ENCODE data around the gene PALD1.

PALD1 gene

DNA sequence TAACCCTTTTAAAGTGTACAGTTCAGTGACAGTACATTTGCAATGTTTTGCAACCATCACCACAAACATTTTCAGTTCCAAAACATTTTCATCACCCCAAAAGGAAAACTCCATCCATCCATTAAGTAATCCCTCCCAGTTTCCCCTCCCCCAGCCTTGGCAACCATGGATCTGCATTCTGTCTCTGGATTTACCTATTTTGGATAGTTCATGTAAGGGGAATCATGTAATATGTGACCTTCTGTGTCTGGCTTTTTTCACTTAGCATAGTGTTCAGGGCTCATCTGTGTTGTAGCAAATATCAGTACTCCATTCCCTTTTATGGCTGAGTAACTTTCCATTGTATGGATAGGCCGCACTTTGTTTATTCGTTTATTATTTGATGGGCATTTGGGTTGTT, 13.0 kb downstream of the PALD1 start:
- no peak for DNase-seq (ENCODE audit: insufficient read length)
- TF ChIP-seq POLR2A (IDR thresholded peaks at IDR 0.05; ENCODE audit: low read depth, low read length): no peak
- no peak for TF ChIP-seq TAF1 (IDR thresholded peaks at IDR 0.05; ENCODE audit: borderline replicate concordance, low read depth, low read length)
- no peak for TF ChIP-seq POLR2AphosphoS5 (IDR thresholded peaks at IDR 0.05; ENCODE audit: low read depth, low read length)
- FAIRE-seq: no peak

DNA sequence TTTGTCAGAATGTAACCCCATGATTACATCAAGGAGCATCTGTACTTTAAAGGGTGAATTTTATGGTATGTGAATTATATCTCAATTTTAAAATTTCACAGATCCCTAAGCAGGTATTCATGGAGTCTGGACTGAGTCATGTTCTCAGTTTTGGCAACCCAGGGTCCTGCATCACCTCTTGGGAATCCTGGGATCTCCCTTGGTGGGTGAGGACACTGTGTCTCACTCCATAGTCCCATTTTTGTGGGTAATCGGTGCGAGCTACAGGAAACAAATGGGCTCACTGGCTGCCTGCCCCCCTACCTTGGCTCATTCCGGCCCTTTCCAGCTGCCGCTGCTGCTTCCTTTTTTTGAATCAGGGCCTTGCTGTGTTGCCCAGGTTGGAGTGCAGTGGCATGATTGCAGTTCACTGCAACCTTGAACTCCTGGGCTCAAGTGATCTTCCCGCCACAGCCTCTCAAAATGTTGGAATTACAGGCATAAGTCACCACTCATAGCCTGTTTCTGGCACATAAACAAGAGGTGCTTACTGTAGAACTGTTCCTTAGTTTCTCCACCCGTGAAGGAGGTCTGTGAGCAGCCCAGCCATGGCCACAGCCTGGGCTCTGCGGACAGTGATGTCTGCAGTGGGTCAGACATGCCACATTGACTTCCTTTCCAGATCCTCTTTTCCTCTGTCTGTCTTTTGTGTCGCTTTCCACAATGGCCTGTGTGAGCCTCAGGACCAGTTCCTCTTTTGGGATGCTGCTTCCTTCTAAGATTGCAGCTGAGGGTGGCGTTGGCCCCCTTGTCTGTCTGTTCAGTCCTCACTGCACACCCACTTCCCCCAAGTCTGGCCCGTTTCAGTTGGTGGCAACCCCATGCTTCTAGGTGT, 14.5 kb downstream of the PALD1 start:
- DNase-seq (ENCODE audit: insufficient read length) (no peak), FAIRE-seq (peak; percentile 87)
- TF ChIP-seq POLR2A (IDR thresholded peaks at IDR 0.05; ENCODE audit: low read depth, low read length): no peak
- TF ChIP-seq TAF1 (IDR thresholded peaks at IDR 0.05; ENCODE audit: borderline replicate concordance, low read depth, low read length): no peak
- no peak for TF ChIP-seq POLR2AphosphoS5 (IDR thresholded peaks at IDR 0.05; ENCODE audit: low read depth, low read length)

DNA sequence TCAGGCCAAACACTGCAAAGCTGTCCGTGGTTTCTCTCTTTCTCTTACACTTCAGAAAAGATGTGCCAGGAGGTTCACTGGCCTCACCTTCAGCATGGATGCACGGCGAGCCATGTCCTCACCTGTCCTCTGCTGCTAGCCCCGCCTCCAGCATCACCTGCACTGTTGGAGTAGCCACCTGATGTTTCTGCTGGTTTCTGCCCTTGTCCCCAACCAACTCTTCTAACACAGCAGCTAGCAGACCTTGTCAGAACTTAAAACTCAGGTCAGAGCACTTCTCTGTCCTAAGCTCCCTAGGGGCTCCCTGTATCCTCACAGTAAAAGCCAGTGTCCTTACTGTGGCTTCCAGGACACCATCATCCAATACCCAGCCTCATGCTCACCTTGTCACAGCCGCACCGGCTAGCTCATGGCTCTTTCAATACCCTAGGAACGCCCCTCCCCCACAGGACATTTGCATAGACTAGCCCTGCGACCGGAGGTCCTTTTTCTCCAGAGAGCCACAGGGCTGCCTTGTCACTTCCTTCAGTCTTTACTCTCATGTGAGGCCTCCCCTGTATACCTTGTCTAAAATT, 15.2 kb downstream of the PALD1 start:
- DNase-seq (ENCODE audit: insufficient read length) (no peak), FAIRE-seq (peak; percentile 88)

DNA sequence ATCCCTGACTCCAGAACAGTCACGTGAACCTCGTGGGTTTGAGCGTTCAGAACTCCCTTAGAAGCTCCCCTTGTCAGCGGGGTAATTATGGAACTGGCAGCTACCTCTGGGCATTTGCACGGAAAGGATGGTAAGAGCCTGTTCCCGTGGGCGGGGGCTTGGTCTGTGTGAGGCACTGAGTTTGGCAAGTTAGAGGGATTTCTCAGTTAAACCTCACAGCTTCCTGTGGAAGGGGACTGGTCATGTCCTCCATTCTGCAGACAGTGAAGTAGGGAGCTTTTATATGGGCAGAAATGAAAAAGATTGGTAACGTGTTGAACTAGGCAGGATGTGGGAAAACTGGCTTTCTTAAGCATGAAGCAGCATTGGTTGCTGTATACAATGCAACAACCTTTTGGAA, 16.0 kb downstream of the PALD1 start:
- FAIRE-seq: no peak
- TF ChIP-seq TAF1 (IDR thresholded peaks at IDR 0.05; ENCODE audit: borderline replicate concordance, low read depth, low read length) (no peak), POLR2AphosphoS5 (IDR thresholded peaks at IDR 0.05; ENCODE audit: low read depth, low read length) (no peak), POLR2A (IDR thresholded peaks at IDR 0.05; ENCODE audit: low read depth, low read length) (no peak)
- DNase-seq (ENCODE audit: insufficient read length): no peak

More for the DNA sequence above, 15.2 kb downstream of the PALD1 start:
- 0 out of 2 replicates have a peak, but pooled peaks have one; percentile 36 for TF ChIP-seq POLR2AphosphoS5 (IDR thresholded peaks at IDR 0.05; ENCODE audit: low read depth, low read length)
- TF ChIP-seq POLR2A (IDR thresholded peaks at IDR 0.05; ENCODE audit: low read depth, low read length): no peak

DNA sequence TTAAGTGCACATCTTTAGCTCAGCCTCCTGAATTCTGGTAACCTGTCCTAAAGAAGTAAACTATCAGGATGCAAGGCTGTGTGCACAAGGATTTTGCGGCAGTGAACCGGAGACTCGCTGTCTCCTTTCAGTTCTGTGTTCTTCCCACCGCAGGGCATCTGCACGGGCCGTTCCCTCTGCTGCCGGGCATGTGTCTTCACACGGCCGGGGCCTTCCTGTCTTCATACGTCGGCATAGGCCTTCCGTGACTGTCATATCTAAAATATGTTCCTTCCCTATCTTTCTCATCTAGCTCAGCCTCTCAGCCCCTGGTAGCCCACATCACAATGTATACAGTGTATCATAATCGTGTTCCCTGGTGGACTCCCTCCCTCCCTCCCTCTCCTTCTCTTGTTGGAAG, 16.4 kb downstream of the PALD1 start:
- DNase-seq (ENCODE audit: insufficient read length) (no peak), FAIRE-seq (peak; percentile 67)
- TF ChIP-seq POLR2AphosphoS5 (IDR thresholded peaks at IDR 0.05; ENCODE audit: low read depth, low read length): no peak
- no peak for TF ChIP-seq TAF1 (IDR thresholded peaks at IDR 0.05; ENCODE audit: borderline replicate concordance, low read depth, low read length)
- TF ChIP-seq POLR2A (IDR thresholded peaks at IDR 0.05; ENCODE audit: low read depth, low read length): no peak

DNA sequence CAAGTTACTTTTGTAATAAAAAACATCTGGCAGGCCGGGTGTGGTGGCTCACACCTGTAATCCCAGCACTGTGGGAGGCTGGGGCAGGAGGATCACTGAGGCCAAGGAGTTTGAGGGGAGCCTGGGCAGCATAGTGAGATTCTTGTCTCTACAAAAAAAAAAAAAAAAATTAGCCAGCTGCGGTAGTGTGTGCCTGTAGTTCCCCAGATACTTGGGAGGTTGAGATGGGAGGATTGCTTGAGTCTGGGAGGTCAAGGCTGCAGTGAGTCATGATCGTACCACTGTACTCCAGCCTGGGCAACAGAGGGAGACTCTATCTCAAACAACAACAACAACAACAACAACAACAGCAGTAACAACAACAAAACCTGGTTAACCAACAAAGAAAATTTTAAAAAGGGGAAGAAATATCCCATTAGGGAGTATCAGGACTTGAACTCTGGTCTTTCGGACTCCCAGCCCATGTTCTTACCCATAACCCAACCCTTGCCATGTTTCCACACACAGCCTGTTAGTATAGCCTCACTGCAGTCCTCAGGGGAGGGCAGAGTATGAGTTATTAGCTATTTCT, 17.2 kb downstream of the PALD1 start:
- TF ChIP-seq POLR2A (IDR thresholded peaks at IDR 0.05; ENCODE audit: low read depth, low read length): no peak
- TF ChIP-seq POLR2AphosphoS5 (IDR thresholded peaks at IDR 0.05; ENCODE audit: low read depth, low read length): no peak
- TF ChIP-seq TAF1 (IDR thresholded peaks at IDR 0.05; ENCODE audit: borderline replicate concordance, low read depth, low read length): no peak
- FAIRE-seq: no peak
- DNase-seq (ENCODE audit: insufficient read length): no peak

DNA sequence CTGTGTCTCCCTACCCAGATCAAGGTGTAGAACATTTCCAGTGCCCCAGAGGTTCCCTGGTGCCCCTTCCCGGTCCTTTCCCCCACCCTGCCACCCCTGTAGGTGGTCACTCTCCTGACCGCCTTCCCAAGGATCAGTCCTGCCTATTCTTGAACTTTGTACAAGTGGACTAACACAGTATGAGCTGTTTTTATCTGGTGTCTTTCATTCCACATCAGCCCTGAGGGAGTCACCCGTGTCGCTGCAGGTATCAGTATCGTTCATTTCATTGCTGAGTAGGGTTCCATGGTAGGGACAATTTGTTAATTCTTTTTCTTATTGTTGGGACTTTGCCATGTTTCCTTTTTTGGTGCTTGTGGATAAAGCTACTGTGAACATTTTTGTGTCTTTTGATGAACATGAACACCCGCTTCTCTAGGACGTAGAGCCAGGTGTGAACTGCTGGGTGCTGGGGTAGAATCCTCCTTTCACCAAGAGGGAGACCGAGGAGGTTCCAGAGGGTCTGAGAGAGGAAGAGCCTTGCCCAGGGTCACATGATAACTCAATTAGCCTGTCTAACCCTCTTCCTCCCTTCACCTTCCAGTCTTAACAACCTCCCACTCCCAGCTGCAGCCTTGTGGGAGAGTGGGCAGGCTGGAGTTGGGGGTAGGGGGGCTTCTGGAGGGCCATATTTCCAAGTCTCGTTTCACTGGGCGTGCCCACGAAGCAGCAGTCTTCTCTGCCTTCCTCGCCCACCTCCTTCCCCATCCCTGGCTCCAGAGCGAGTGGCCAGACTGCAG, 18.0 kb downstream of the PALD1 start:
- TF ChIP-seq POLR2A (IDR thresholded peaks at IDR 0.05; ENCODE audit: low read depth, low read length): no peak
- TF ChIP-seq TAF1 (IDR thresholded peaks at IDR 0.05; ENCODE audit: borderline replicate concordance, low read depth, low read length): no peak
- FAIRE-seq (no peak), DNase-seq (ENCODE audit: insufficient read length) (no peak)

DNA sequence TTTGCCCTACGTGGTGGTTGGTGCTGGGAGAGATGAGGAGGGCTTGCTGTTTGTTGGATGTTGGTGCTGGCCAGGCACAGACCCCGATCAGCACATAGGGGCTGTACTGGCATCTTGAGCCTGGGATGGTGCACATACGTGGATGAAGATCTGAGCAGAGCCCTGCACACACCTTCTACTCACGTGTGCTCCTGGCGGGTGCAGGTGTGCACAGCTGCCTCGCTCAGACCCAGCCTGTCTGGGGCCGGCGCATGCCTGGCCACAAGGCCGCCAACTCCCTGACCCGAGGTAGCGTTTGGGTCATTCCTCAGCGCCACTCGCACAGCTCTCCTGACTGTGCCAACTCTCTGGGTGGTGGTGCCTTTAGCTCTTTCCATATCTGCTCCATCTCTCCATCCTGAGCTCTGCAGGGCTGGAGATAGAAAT, 18.6 kb downstream of the PALD1 start:
- DNase-seq (ENCODE audit: insufficient read length): no peak
- no peak for TF ChIP-seq POLR2A (IDR thresholded peaks at IDR 0.05; ENCODE audit: low read depth, low read length)
- no peak for FAIRE-seq

DNA sequence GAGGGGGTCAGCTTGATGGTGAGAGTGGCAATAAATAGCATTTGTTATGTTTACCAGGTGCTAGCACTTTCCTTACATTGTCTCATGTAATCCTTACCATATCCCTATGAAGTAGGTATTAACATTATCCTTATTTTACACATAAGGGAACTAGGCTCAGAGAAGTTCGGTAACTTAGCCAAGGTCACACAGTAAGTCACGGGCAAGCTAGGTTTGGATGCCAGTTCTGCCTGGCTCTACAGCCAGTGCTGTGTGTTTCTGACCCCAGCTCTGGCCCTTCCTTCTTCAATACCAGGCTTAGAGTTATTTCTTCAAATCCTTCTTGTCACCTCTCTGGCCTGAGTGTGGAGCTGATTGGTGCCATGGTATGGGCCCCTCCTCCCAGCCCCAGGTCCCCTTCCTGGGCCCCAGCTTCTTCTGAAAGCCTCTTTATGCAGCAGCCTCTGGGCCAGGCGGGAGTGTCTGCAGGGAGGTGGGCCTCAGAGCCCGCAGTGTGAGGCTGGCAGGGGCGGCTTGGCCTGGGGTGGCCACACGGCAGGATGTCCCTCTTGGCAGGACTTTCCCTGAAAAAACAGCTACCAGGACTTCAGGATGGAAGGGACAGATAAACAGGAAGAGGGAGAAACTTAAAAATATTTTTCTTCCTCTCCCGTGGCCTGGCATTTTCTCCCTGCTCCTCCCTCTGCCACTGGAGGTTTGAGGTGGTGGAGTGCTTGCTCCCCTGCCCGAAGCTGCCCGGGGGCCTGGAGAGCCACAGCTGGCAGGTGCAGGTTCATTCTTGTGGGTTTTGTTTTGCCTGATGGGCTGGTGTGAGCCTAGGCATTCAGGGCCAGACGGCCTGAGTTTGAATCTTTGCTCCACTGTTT, 20.6 kb downstream of the PALD1 start:
- no peak for TF ChIP-seq POLR2A (IDR thresholded peaks at IDR 0.05; ENCODE audit: low read depth, low read length)
- no peak for TF ChIP-seq POLR2AphosphoS5 (IDR thresholded peaks at IDR 0.05; ENCODE audit: low read depth, low read length)
- TF ChIP-seq TAF1 (IDR thresholded peaks at IDR 0.05; ENCODE audit: borderline replicate concordance, low read depth, low read length): no peak
- no peak for FAIRE-seq
- no peak for DNase-seq (ENCODE audit: insufficient read length)

DNA sequence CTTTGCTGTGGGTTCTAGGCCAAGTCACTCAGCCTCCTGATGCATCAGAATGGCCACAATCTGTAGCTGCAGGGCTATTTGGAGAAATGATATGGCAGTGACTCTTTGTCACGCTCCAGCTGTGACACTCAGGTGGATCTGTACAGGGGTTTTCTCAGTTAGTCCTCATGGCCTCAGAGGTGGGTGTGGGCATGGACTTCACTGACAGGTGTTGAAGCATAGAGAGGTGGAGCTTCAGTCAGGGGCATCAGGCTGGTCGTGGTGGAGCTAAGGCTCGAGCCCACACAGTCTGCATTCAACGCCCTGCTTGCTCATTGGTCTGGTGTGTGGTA, 21.2 kb downstream of the PALD1 start:
- no peak for FAIRE-seq
- DNase-seq (ENCODE audit: insufficient read length): no peak
- TF ChIP-seq TAF1 (IDR thresholded peaks at IDR 0.05; ENCODE audit: borderline replicate concordance, low read depth, low read length): no peak

DNA sequence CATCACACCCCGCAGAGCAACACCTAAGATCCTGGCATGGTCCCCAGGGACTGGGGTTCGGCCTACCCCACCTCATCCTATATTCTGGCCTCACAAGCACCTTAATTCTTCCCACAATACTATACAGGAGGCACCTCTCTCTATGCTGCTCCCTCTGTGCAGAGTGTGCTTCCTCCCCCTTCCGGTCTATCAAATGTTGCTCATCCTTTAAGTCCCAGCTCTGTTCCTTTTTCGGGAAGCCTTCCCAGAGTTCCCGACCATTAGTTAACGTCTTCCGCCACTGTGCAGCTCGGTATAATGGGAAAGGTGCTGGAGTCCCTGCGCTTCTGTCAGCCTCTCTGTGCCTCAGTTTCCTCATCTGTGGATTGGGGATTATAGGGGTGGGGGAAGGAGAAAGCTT, 21.8 kb downstream of the PALD1 start:
- no peak for FAIRE-seq

More for the DNA sequence above, 21.8 kb downstream of the PALD1 start:
- TF ChIP-seq TAF1 (IDR thresholded peaks at IDR 0.05; ENCODE audit: borderline replicate concordance, low read depth, low read length): no peak
- TF ChIP-seq POLR2A (IDR thresholded peaks at IDR 0.05; ENCODE audit: low read depth, low read length): no peak
- no peak for TF ChIP-seq POLR2AphosphoS5 (IDR thresholded peaks at IDR 0.05; ENCODE audit: low read depth, low read length)
- no peak for DNase-seq (ENCODE audit: insufficient read length)

Measured in GM12892 (cell line).